GM12878 (cell line): ENCODE measurements around the gene ARID3A.

ENCODE experiments used
- CTCF ChIP-seq, 3 experiments: IDR thresholded peaks in 2 of 3; conservative IDR thresholded peaks in 1 of 3; 2 replicates each; pipeline ENCODE4 v1.5.1; 2011; ENCODE audit warnings: low read depth in 3 of 3, low read length in 3 of 3, mild to moderate bottlenecking in 3 of 3, control low read depth in 2 of 3, moderate library complexity in 2 of 3, inconsistent platforms in 1 of 3, mixed read lengths in 1 of 3; ENCODE audit not compliant: control insufficient read depth in 2 of 3, insufficient read depth in 1 of 3; ENCODE audit errors: extremely low read depth in 1 of 3
- RELA ChIP-seq: fragments of 450-650 bp; IDR thresholded peaks from 2 replicates; pipeline ENCODE4 v1.8.0; 2014; ENCODE audit warnings: borderline replicate concordance; ENCODE audit not compliant: partially characterized antibody
- TBL1XR1 ChIP-seq: IDR thresholded peaks from 2 replicates; pipeline ENCODE4 v1.6.1; 2012; ENCODE audit warnings: low read depth, low read length, improper control_type of control experiment
- ZBTB40 ChIP-seq: fragments of 450-650 bp; IDR thresholded peaks from 2 replicates; pipeline ENCODE4 v1.6.1; 2016; ENCODE audit warnings: mild to moderate bottlenecking, moderate library complexity, borderline replicate concordance
- TF ChIP-seq, protein P1 (sequence below): IDR thresholded peaks from 2 replicates; pipeline ENCODE4 v1.6.1; 2012; ENCODE audit warnings: mild to moderate bottlenecking, low read depth, low read length

GRCh38 chr19:889662-890295, 36.1 kb upstream of the ARID3A start:
- TF ChIP-seq ZBTB40 (no peak), CTCF (IDR thresholded peaks at IDR 0.05 in 2 of 3, conservative IDR thresholded peaks at IDR 0.05 in 1 of 3; ENCODE audit: control insufficient read depth in 2 of 3, extremely low read depth in 1 of 3, insufficient read depth in 1 of 3, low read depth in 3 of 3, low read length in 3 of 3) (no peak), RELA (no peak), TBL1XR1 (no peak)
- TF ChIP-seq, protein P1, sequence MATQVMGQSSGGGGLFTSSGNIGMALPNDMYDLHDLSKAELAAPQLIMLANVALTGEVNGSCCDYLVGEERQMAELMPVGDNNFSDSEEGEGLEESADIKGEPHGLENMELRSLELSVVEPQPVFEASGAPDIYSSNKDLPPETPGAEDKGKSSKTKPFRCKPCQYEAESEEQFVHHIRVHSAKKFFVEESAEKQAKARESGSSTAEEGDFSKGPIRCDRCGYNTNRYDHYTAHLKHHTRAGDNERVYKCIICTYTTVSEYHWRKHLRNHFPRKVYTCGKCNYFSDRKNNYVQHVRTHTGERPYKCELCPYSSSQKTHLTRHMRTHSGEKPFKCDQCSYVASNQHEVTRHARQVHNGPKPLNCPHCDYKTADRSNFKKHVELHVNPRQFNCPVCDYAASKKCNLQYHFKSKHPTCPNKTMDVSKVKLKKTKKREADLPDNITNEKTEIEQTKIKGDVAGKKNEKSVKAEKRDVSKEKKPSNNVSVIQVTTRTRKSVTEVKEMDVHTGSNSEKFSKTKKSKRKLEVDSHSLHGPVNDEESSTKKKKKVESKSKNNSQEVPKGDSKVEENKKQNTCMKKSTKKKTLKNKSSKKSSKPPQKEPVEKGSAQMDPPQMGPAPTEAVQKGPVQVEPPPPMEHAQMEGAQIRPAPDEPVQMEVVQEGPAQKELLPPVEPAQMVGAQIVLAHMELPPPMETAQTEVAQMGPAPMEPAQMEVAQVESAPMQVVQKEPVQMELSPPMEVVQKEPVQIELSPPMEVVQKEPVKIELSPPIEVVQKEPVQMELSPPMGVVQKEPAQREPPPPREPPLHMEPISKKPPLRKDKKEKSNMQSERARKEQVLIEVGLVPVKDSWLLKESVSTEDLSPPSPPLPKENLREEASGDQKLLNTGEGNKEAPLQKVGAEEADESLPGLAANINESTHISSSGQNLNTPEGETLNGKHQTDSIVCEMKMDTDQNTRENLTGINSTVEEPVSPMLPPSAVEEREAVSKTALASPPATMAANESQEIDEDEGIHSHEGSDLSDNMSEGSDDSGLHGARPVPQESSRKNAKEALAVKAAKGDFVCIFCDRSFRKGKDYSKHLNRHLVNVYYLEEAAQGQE, result no peak
